Measurements from ENCODE around the gene TIAL1. TPM values are rescaled to one million over a fixed set of nuclear protein-coding genes. Genes with fewer than 3 reads are reported as not detected.
"Not testable (repeated sequence)": the region's sequence is repeated elsewhere in the genome, so short reads cannot be mapped to it uniquely, and the experiment has no call there.

TIAL1 gene
- total RNA-seq, 1 donor from 2014 or later, result 183 TPM

GRCh38 chr10:119630300-119630699 lies 33.5 kb upstream of the TIAL1 start:
- H3K36me3 Mint-ChIP-seq (ENCODE audit: low read depth), result no peaks in the 10 kb centered on the region
- no peaks in the 10 kb centered on the region for H3K4me1 Mint-ChIP-seq (ENCODE audit: low read depth)
- peaks cover 5% of the 10 kb centered on the region for H3K27me3 Mint-ChIP-seq (ENCODE audit: low read depth)
- no peak overlapping the region for H3K4me3 Mint-ChIP-seq (ENCODE audit: low read depth)
- H3K27ac Mint-ChIP-seq, result no peak overlapping the region
- intact Hi-C loops (cut with micrococcal nuclease), result no loop called here
- no peaks in the 10 kb centered on the region for H3K9me3 Mint-ChIP-seq
- DNase-seq (ENCODE audit: low spot score), result no peak

- H3K4me1 Mint-ChIP-seq (ENCODE audit: low read depth), result no peaks in the 10 kb centered on the region
- no peaks in the 10 kb centered on the region for H3K36me3 Mint-ChIP-seq (ENCODE audit: low read depth)
- peaks cover 9% of the 10 kb centered on the region for H3K27me3 Mint-ChIP-seq (ENCODE audit: low read depth)
- H3K27ac Mint-ChIP-seq, result no peak overlapping the region
- intact Hi-C loops (cut with micrococcal nuclease), result no loop called here
- H3K4me3 Mint-ChIP-seq (ENCODE audit: low read depth), result no peak overlapping the region
- no peaks in the 10 kb centered on the region for H3K9me3 Mint-ChIP-seq
- DNase-seq (ENCODE audit: low spot score), result no peak
Measured at GRCh38 chr10:119625570-119626280, 29.0 kb upstream of the TIAL1 start.

- intact Hi-C loops (cut with micrococcal nuclease), result no loop called here
- H3K9me3 Mint-ChIP-seq, result no peaks in the 10 kb centered on the region
- peaks cover 6% of the 10 kb centered on the region for H3K4me1 Mint-ChIP-seq (ENCODE audit: low read depth)
- no peak overlapping the region for H3K4me3 Mint-ChIP-seq (ENCODE audit: low read depth)
- no peaks in the 10 kb centered on the region for H3K36me3 Mint-ChIP-seq (ENCODE audit: low read depth)
- no peak overlapping the region for H3K27ac Mint-ChIP-seq
- peaks cover 11% of the 10 kb centered on the region for H3K27me3 Mint-ChIP-seq (ENCODE audit: low read depth)
- no peak for DNase-seq (ENCODE audit: low spot score)
Measured at GRCh38 chr10:119621078-119621384, 24.3 kb upstream of the TIAL1 start.

- intact Hi-C loops (cut with micrococcal nuclease), result no loop called here
- peaks cover 11% of the 10 kb centered on the region for H3K27me3 Mint-ChIP-seq (ENCODE audit: low read depth)
- no peak overlapping the region for H3K4me3 Mint-ChIP-seq (ENCODE audit: low read depth)
- peaks cover 6% of the 10 kb centered on the region for H3K4me1 Mint-ChIP-seq (ENCODE audit: low read depth)
- no peaks in the 10 kb centered on the region for H3K9me3 Mint-ChIP-seq
- no peak overlapping the region for H3K27ac Mint-ChIP-seq
- no peaks in the 10 kb centered on the region for H3K36me3 Mint-ChIP-seq (ENCODE audit: low read depth)
- DNase-seq (ENCODE audit: low spot score), result no peak
Measured at GRCh38 chr10:119620241-119621077, 23.7 kb upstream of the TIAL1 start.

GRCh38 chr10:119619811-119620210 lies 23.0 kb upstream of the TIAL1 start:
- H3K4me3 Mint-ChIP-seq (ENCODE audit: low read depth); DNase-seq (ENCODE audit: low spot score); H3K27ac Mint-ChIP-seq; H3K36me3 Mint-ChIP-seq (ENCODE audit: low read depth); H3K4me1 Mint-ChIP-seq (ENCODE audit: low read depth); intact Hi-C loops (cut with micrococcal nuclease); H3K9me3 Mint-ChIP-seq: not testable (repeated sequence)
- peaks cover 11% of the 10 kb centered on the region for H3K27me3 Mint-ChIP-seq (ENCODE audit: low read depth)

GRCh38 chr10:119619215-119619614 lies 22.5 kb upstream of the TIAL1 start:
- peaks cover 6% of the 10 kb centered on the region for H3K4me1 Mint-ChIP-seq (ENCODE audit: low read depth)
- peaks cover 11% of the 10 kb centered on the region for H3K27me3 Mint-ChIP-seq (ENCODE audit: low read depth)
- no peak overlapping the region for H3K4me3 Mint-ChIP-seq (ENCODE audit: low read depth)
- H3K36me3 Mint-ChIP-seq (ENCODE audit: low read depth), result no peaks in the 10 kb centered on the region
- no peak overlapping the region for H3K27ac Mint-ChIP-seq
- no peak for DNase-seq (ENCODE audit: low spot score)
- intact Hi-C loops (cut with micrococcal nuclease), result no loop called here
- no peaks in the 10 kb centered on the region for H3K9me3 Mint-ChIP-seq

- Mint-ChIP-seq H3K9me3 (no peaks in the 10 kb centered on the region), H3K27ac (no peak overlapping the region), H3K4me3 (ENCODE audit: low read depth) (no peak overlapping the region), H3K27me3 (ENCODE audit: low read depth) (peaks cover 6% of the 10 kb centered on the region), H3K4me1 (ENCODE audit: low read depth) (peaks cover 6% of the 10 kb centered on the region), H3K36me3 (ENCODE audit: low read depth) (no peaks in the 10 kb centered on the region)
- DNase-seq (ENCODE audit: low spot score), result no peak
- intact Hi-C loops (cut with micrococcal nuclease), result no loop called here
Measured at GRCh38 chr10:119616882-119617570, 20.3 kb upstream of the TIAL1 start.

GRCh38 chr10:119614686-119615085 lies 17.9 kb upstream of the TIAL1 start:
- intact Hi-C loops (cut with micrococcal nuclease), result no loop called here
- no peak overlapping the region for H3K4me3 Mint-ChIP-seq (ENCODE audit: low read depth)

GRCh38 chr10:119613741-119614140 lies 17.0 kb upstream of the TIAL1 start:
- Mint-ChIP-seq H3K9me3 (peaks cover 9% of the 10 kb centered on the region), H3K4me3 (ENCODE audit: low read depth) (no peak overlapping the region), H3K27ac (no peak overlapping the region), H3K36me3 (ENCODE audit: low read depth) (no peaks in the 10 kb centered on the region), H3K27me3 (ENCODE audit: low read depth) (peaks cover 17% of the 10 kb centered on the region), H3K4me1 (ENCODE audit: low read depth) (peaks cover 5% of the 10 kb centered on the region)
- intact Hi-C loops (cut with micrococcal nuclease), result no loop called here
- DNase-seq (ENCODE audit: low spot score), result no peak

More at GRCh38 chr10:119614686-119615085, 17.9 kb upstream of the TIAL1 start:
- Mint-ChIP-seq H3K4me1 (ENCODE audit: low read depth) (peaks cover 3% of the 10 kb centered on the region), H3K27me3 (ENCODE audit: low read depth) (peaks cover 11% of the 10 kb centered on the region), H3K36me3 (ENCODE audit: low read depth) (no peaks in the 10 kb centered on the region), H3K27ac (no peak overlapping the region), H3K9me3 (peaks cover 9% of the 10 kb centered on the region)
- no peak for DNase-seq (ENCODE audit: low spot score)

GRCh38 chr10:119611433-119611832 lies 14.7 kb upstream of the TIAL1 start:
- H3K27me3 Mint-ChIP-seq (ENCODE audit: low read depth), result peaks cover 15% of the 10 kb centered on the region

GRCh38 chr10:119609516-119609915 lies 12.8 kb upstream of the TIAL1 start:
- H3K4me1 Mint-ChIP-seq (ENCODE audit: low read depth), result peaks cover 2% of the 10 kb centered on the region
- no peak for DNase-seq (ENCODE audit: low spot score)
- intact Hi-C loops (cut with micrococcal nuclease), result no loop called here
- H3K36me3 Mint-ChIP-seq (ENCODE audit: low read depth), result no peaks in the 10 kb centered on the region
- H3K4me3 Mint-ChIP-seq (ENCODE audit: low read depth), result no peak overlapping the region
- peaks cover 9% of the 10 kb centered on the region for H3K9me3 Mint-ChIP-seq
- no peak overlapping the region for H3K27ac Mint-ChIP-seq
- peaks cover 15% of the 10 kb centered on the region for H3K27me3 Mint-ChIP-seq (ENCODE audit: low read depth)

More at GRCh38 chr10:119611433-119611832, 14.7 kb upstream of the TIAL1 start:
- no peak for DNase-seq (ENCODE audit: low spot score)
- H3K36me3 Mint-ChIP-seq (ENCODE audit: low read depth), result no peaks in the 10 kb centered on the region
- peaks cover 2% of the 10 kb centered on the region for H3K4me1 Mint-ChIP-seq (ENCODE audit: low read depth)
- H3K4me3 Mint-ChIP-seq (ENCODE audit: low read depth), result no peak overlapping the region
- intact Hi-C loops (cut with micrococcal nuclease), result no loop called here
- H3K27ac Mint-ChIP-seq, result no peak overlapping the region
- peaks cover 9% of the 10 kb centered on the region for H3K9me3 Mint-ChIP-seq

- Mint-ChIP-seq H3K4me3 (ENCODE audit: low read depth) (no peak overlapping the region), H3K27me3 (ENCODE audit: low read depth) (peaks cover 13% of the 10 kb centered on the region), H3K36me3 (ENCODE audit: low read depth) (no peaks in the 10 kb centered on the region), H3K9me3 (peaks cover 9% of the 10 kb centered on the region), H3K4me1 (ENCODE audit: low read depth) (peaks cover 2% of the 10 kb centered on the region), H3K27ac (no peak overlapping the region)
- intact Hi-C loops (cut with micrococcal nuclease), result no loop called here
- DNase-seq (ENCODE audit: low spot score), result no peak
Measured at GRCh38 chr10:119608316-119609155, 11.8 kb upstream of the TIAL1 start.
